Adrenal gland (tissue), 5 donors: ENCODE data around the gene LRRC4C.

Source experiments
- POLR2A ChIP-seq, 2 donors: fragments of 450-650 bp; IDR thresholded peaks; one replicate each; pipeline ENCODE4 v1.6.1; 2017; ENCODE audit warnings: antibody characterized with exemption in 2 of 2, mild to moderate bottlenecking in 2 of 2, moderate library complexity in 1 of 2
- TF ChIP-seq, protein P1 (sequence below), 6 experiments: fragments of 450-650 bp in 4 of 6; fragments of 200-600 bp in 2 of 6; sonication (generic) in 1 of 6; IDR thresholded peaks; 1 replicate in 5 of 6; 2 replicates in 1 of 6; pipeline versions ENCODE4 v1.5.1 to v1.8.0; 2016 to 2021; ENCODE audit warnings: antibody characterized with exemption in 6 of 6, mild to moderate bottlenecking in 2 of 6, moderate library complexity in 1 of 6
- donor health status: DM: no; HTN: no; CAD: no.

DNA sequence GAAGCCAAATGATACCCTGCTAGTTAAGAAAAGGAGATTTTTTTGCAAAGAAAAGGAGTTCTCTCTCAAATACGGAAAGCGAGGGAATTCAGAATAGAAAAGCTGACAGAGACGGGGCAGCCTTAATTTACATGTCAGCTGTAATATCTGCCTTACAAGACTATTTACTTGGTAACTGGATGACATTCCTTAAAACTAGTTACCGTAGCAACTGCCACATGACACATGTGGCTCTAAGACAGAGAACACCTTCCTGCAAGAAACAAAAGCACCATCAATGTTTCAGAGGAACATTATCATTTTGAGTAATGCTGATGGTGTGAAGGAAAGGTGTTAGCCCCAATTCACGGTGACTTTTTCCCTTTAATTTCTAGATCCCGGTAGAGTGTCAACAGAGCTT, 222.1 kb downstream of the LRRC4C start:
- TF ChIP-seq, protein P1, sequence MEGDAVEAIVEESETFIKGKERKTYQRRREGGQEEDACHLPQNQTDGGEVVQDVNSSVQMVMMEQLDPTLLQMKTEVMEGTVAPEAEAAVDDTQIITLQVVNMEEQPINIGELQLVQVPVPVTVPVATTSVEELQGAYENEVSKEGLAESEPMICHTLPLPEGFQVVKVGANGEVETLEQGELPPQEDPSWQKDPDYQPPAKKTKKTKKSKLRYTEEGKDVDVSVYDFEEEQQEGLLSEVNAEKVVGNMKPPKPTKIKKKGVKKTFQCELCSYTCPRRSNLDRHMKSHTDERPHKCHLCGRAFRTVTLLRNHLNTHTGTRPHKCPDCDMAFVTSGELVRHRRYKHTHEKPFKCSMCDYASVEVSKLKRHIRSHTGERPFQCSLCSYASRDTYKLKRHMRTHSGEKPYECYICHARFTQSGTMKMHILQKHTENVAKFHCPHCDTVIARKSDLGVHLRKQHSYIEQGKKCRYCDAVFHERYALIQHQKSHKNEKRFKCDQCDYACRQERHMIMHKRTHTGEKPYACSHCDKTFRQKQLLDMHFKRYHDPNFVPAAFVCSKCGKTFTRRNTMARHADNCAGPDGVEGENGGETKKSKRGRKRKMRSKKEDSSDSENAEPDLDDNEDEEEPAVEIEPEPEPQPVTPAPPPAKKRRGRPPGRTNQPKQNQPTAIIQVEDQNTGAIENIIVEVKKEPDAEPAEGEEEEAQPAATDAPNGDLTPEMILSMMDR (IDR thresholded peaks at IDR 0.05), result no peak
- no peak for TF ChIP-seq POLR2A (IDR thresholded peaks at IDR 0.05)
